Stimulated activated CD8-positive, alpha-beta memory T cell treated with anti-CD3 and anti-CD28 coated beads, Interleukin-4, amount 100 ng/mL, for 24 hours (primary cell): ENCODE measurements around the gene KBTBD4.

Experiments used
- DNase-seq: peaks from one replicate; pipeline ENCODE4 v3.0.0-alpha.2; 2020; ENCODE audit warnings: low read depth

Gene KBTBD4

GRCh38 chr11:47524291-47524874, 54.4 kb downstream of the KBTBD4 start:
- DNase-seq = no peak

- no peak for DNase-seq
These were observed 55.1 kb downstream of the KBTBD4 start for GRCh38 chr11:47523490-47524225.
